NT2/D1 (cell line): ENCODE results near the gene TTLL7.

Experiments
- YY1 ChIP-seq: IDR thresholded peaks from 2 replicates; pipeline ENCODE4 v1.6.1; 2011; ENCODE audit not compliant: insufficient read length, insufficient read depth
- ZNF274 ChIP-seq: IDR thresholded peaks from 2 replicates; pipeline ENCODE4 v1.6.1; 2011; ENCODE audit warnings: mild to moderate bottlenecking, low read depth, low read length

DNA sequence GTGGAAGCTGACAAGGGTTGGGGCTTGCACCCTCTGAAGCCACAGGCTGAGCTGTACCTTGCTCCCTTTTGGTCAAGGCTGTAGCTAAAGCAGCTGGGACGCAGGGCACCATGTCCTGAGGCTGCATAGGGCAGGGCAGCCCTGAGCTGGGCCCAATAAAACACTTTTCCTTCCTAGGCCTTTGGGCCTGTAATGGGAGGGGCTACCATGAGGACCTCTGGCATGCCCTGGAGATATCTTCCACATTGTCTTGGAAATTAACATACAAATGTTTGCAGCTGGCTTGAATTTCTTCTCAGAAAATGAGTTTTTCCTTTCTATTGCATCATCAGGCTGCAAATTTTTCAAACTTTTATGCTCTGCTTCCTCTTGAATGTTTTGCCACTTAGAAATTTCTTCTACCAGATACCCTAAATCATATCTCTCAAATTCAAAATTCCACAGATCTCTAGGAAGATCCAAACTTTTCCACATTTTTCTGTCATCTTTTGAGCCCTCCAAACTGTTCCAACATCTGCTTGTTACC lies 32.9 kb upstream of the TTLL7 start:
- no peak for TF ChIP-seq YY1
- no peak for TF ChIP-seq ZNF274
